ENCODE results near the gene IRAK4. TPM values are rescaled to one million over a fixed set of nuclear protein-coding genes. Genes with fewer than 3 reads are reported as not detected.

IRAK4 gene
- polyA plus RNA-seq, 1 donor (not counting 4 experiments of a cell fraction or from before 2014, with no cell fraction given): 13.9 TPM

GRCh38 chr12:43795716-43796280 lies 37.0 kb downstream of the IRAK4 start:
- H3K9me1 ChIP-seq (ENCODE audit: control insufficient read depth, extremely low read depth, insufficient read depth, low read length): no peaks in the 10 kb centered on the region
- H3K9me3 ChIP-seq (ENCODE audit: control insufficient read depth, low read depth, low read length): no peaks in the 10 kb centered on the region
- TF ChIP-seq EZH2 (IDR thresholded peaks at IDR 0.05; ENCODE audit: low read length) (no peak), CTCF (optimal IDR thresholded peaks at IDR 0.05 in 1 of 3, IDR thresholded peaks at IDR 0.05 in 1 of 3, conservative IDR thresholded peaks at IDR 0.05 in 1 of 3; ENCODE audit: extremely low read depth in 1 of 3, insufficient read depth in 2 of 3, low read length in 3 of 3) (no peak)
- DNase-seq (ENCODE audit: low read depth, low spot score) (no peak), FAIRE-seq (no peak)
- H3K4me1 ChIP-seq (ENCODE audit: control insufficient read depth, extremely low read depth, insufficient read depth, low read length): no peaks in the 10 kb centered on the region
- no peak overlapping the region for H3K4me3 ChIP-seq (ENCODE audit: control insufficient read depth in 2 of 3, extremely low read depth in 1 of 3, insufficient read depth in 2 of 3, low read depth in 1 of 3, low read length in 3 of 3)
- H4K20me1 ChIP-seq (ENCODE audit: control insufficient read depth, extremely low read depth, insufficient read depth, low read length): peaks cover 2% of the 10 kb centered on the region
- no peak overlapping the region for H3K4me2 ChIP-seq (ENCODE audit: control insufficient read depth, extremely low read depth, insufficient read depth, low read depth, low read length)
- no peaks in the 10 kb centered on the region for H3K79me2 ChIP-seq (ENCODE audit: control insufficient read depth, insufficient read depth, low read length)
- H3K27me3 ChIP-seq (ENCODE audit: control insufficient read depth, extremely low read depth, insufficient read depth, low read length): no peaks in the 10 kb centered on the region
- dilution Hi-C loops (cut with MboI; ENCODE audit: extremely low pct_ligation_motif_present, low sequenced_read_pairs): no loop called here
- no peak overlapping the region for H3K9ac ChIP-seq (ENCODE audit: control insufficient read depth, extremely low read depth, insufficient read depth, low read length)
- H2AFZ ChIP-seq (ENCODE audit: control insufficient read depth, low read length): no peak overlapping the region
- H3K36me3 ChIP-seq (ENCODE audit: control insufficient read depth in 2 of 2, extremely low read depth in 1 of 2, insufficient read depth in 2 of 2, low read length in 2 of 2): peaks cover 3 to 11% of the 10 kb centered on the region in 2 experiments
- H3K27ac ChIP-seq (ENCODE audit: control insufficient read depth, insufficient read depth, low read length): no peak overlapping the region

GRCh38 chr12:43797561-43798217 lies 38.9 kb downstream of the IRAK4 start:
- H3K9ac ChIP-seq (ENCODE audit: control insufficient read depth, extremely low read depth, insufficient read depth, low read length): no peak overlapping the region
- dilution Hi-C loops (cut with MboI; ENCODE audit: extremely low pct_ligation_motif_present, low sequenced_read_pairs): no loop called here
- no peaks in the 10 kb centered on the region for H3K9me1 ChIP-seq (ENCODE audit: control insufficient read depth, extremely low read depth, insufficient read depth, low read length)
- H3K79me2 ChIP-seq (ENCODE audit: control insufficient read depth, insufficient read depth, low read length): peaks cover 2% of the 10 kb centered on the region
- DNase-seq (ENCODE audit: low read depth, low spot score) (no peak), FAIRE-seq (no peak)
- peaks cover 2% of the 10 kb centered on the region for H4K20me1 ChIP-seq (ENCODE audit: control insufficient read depth, extremely low read depth, insufficient read depth, low read length)
- no peak overlapping the region for H3K27ac ChIP-seq (ENCODE audit: control insufficient read depth, insufficient read depth, low read length)
- H3K4me3 ChIP-seq (ENCODE audit: control insufficient read depth in 2 of 3, extremely low read depth in 1 of 3, insufficient read depth in 2 of 3, low read depth in 1 of 3, low read length in 3 of 3): no peak overlapping the region
- H2AFZ ChIP-seq (ENCODE audit: control insufficient read depth, low read length): no peak overlapping the region
- no peaks in the 10 kb centered on the region for H3K4me1 ChIP-seq (ENCODE audit: control insufficient read depth, extremely low read depth, insufficient read depth, low read length)
- H3K27me3 ChIP-seq (ENCODE audit: control insufficient read depth, extremely low read depth, insufficient read depth, low read length): no peaks in the 10 kb centered on the region
- H3K4me2 ChIP-seq (ENCODE audit: control insufficient read depth, extremely low read depth, insufficient read depth, low read depth, low read length): no peak overlapping the region
- no peaks in the 10 kb centered on the region for H3K9me3 ChIP-seq (ENCODE audit: control insufficient read depth, low read depth, low read length)
- TF ChIP-seq CTCF (optimal IDR thresholded peaks at IDR 0.05 in 1 of 3, IDR thresholded peaks at IDR 0.05 in 1 of 3, conservative IDR thresholded peaks at IDR 0.05 in 1 of 3; ENCODE audit: extremely low read depth in 1 of 3, insufficient read depth in 2 of 3, low read length in 3 of 3): no peak
- TF ChIP-seq EZH2 (IDR thresholded peaks at IDR 0.05; ENCODE audit: low read length): no peak
- peaks cover 3 to 11% of the 10 kb centered on the region in 2 experiments for H3K36me3 ChIP-seq (ENCODE audit: control insufficient read depth in 2 of 2, extremely low read depth in 1 of 2, insufficient read depth in 2 of 2, low read length in 2 of 2)
